ENCODE results near the gene CD9. TPM values are rescaled to one million over a fixed set of nuclear protein-coding genes. Genes with fewer than 3 reads are reported as not detected.
A peak's percentile ranks its signal among the peaks of the same experiment; 100 is the strongest.
"Not testable (repeated sequence)": the region's sequence is repeated elsewhere in the genome, so short reads cannot be mapped to it uniquely, and the experiment has no call there.

CD9 gene
- total RNA-seq, 5 donors from 2014 or later (not counting 1 experiment from before 2014, with no cell fraction given) = 2.6 to 5.7 (median 3.3) TPM

DNA sequence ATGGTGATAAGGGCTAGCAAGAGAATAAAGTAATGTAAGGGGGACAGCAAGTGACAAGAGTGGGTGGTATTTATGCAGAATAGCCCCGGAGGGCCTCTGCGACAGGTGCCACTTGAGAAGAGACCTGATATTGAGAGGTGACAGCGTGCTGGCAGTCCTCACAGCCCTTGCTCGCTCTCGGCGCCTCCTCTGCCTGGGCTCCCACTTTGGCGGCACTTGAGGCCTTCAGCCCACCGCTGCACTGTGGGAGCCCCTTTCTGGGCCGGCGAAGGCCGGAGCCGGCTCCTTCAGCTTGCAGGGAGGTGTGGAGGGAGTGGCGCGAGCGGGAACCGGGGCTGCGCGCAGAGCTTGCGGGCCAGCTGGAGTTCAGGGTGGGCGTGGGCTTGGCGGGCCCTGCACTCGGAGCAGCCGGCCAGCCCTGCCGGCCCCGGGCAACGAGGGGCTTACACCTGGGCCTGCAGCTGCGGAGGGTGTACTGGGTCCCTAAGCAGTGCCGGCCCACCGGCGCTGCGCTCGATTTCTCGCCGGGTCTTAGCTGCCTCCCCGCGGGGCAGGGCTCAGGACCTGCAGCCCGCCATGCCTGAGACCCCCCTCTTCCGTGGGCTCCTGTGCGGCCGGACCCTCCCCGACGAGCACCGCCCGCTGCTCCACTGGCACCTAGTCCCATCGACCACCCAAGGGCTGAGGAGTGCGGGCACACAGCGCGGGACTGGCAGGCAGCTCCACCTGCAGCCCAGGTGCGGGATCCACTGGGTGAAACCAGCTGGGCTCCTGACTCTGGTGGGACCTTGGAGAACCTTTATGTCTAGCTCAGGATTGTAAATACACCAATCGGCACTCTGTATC lies 40.8 kb upstream of the CD9 start:
- H3K9me3 ChIP-seq; H3K4me1 ChIP-seq (ENCODE audit: control insufficient read depth in 1 of 2, extremely low read depth in 1 of 2, insufficient read depth in 2 of 2, low read length in 2 of 2); ATAC-seq (replicated peaks in 1 of 4); H3K4me3 Mint-ChIP-seq; H3K27me3 ChIP-seq (replicated peaks in 1 of 2; ENCODE audit: control insufficient read depth in 2 of 2, extremely low read depth in 1 of 2, insufficient read depth in 2 of 2, low read length in 1 of 2); H3K9me3 Mint-ChIP-seq; H3K4me1 Mint-ChIP-seq; H3K27ac ChIP-seq (ENCODE audit: low read length); H3K36me3 Mint-ChIP-seq; CTCF ChIA-PET; H3K36me3 ChIP-seq (ENCODE audit: control insufficient read depth in 2 of 2, extremely low read depth in 1 of 2, insufficient read depth in 1 of 2, low read length in 1 of 2); DNase-seq; H3K4me3 ChIP-seq (ENCODE audit: control insufficient read depth in 1 of 2, extremely low read depth in 1 of 2, low read length in 1 of 2); H3K27me3 Mint-ChIP-seq; H3K27ac Mint-ChIP-seq: not testable (repeated sequence)
- POLR2A ChIA-PET = interaction anchor here in 1 of 2 donors (0.7 kb wide), 1 partner anchor 10 kb away, joined by 10 read pairs; no protein-coding TSS in a partner anchor
- WGBS (ENCODE audit: insufficient coverage) = 95% methylated on average over 50 of the region's 50 CpGs

GRCh38 chr12:6160049-6160649 lies 40.1 kb upstream of the CD9 start:
- H3K36me3 Mint-ChIP-seq; H3K4me3 ChIP-seq (ENCODE audit: control insufficient read depth in 1 of 2, extremely low read depth in 1 of 2, low read length in 1 of 2); H3K36me3 ChIP-seq (ENCODE audit: control insufficient read depth in 2 of 2, extremely low read depth in 1 of 2, insufficient read depth in 1 of 2, low read length in 1 of 2); ATAC-seq (replicated peaks in 1 of 4); H3K9me3 ChIP-seq; POLR2A ChIA-PET; H3K27me3 Mint-ChIP-seq; H3K4me3 Mint-ChIP-seq; H3K27me3 ChIP-seq (replicated peaks in 1 of 2; ENCODE audit: control insufficient read depth in 2 of 2, extremely low read depth in 1 of 2, insufficient read depth in 2 of 2, low read length in 1 of 2); H3K4me1 ChIP-seq (ENCODE audit: control insufficient read depth in 1 of 2, extremely low read depth in 1 of 2, insufficient read depth in 2 of 2, low read length in 2 of 2); H3K9me3 Mint-ChIP-seq; DNase-seq; H3K4me1 Mint-ChIP-seq; H3K27ac ChIP-seq (ENCODE audit: low read length): not testable (repeated sequence)
- CTCF ChIA-PET = interaction anchor here in 1 of 2 donors (1.0 kb wide), 1 partner anchor 19 kb away, joined by 3 read pairs; no protein-coding TSS in a partner anchor
- peak overlapping the region in 1 of 2 donors; percentile 39 for H3K27ac Mint-ChIP-seq
- whole genome bisulfite sequencing (ENCODE audit: insufficient coverage) = 60% methylated on average over 12 of the region's 19 CpGs

GRCh38 chr12:6161124-6161882 lies 38.9 kb upstream of the CD9 start:
- Mint-ChIP-seq H3K27me3 (peaks cover 0 to 4% of the 10 kb centered on the region in 2 donors), H3K9me3 (no peaks in the 10 kb centered on the region), H3K27ac (no peak overlapping the region), H3K4me3 (no peak overlapping the region), H3K36me3 (no peaks in the 10 kb centered on the region), H3K4me1 (peaks cover 5 to 10% (median 6%) of the 10 kb centered on the region in 3 donors)
- ChIA-PET POLR2A (no interaction called here), CTCF (interaction anchor here (0.6 to 1.0 kb wide), 2 partner anchors 20 to 166 kb away, joined by 3 read pairs; no protein-coding TSS in a partner anchor)
- Histone ChIP-seq H3K9me3 (no peaks in the 10 kb centered on the region), H3K27ac (ENCODE audit: low read length) (no peak overlapping the region), H3K27me3 (replicated peaks in 1 of 2; ENCODE audit: control insufficient read depth in 2 of 2, extremely low read depth in 1 of 2, insufficient read depth in 2 of 2, low read length in 1 of 2) (peaks cover 0 to 3% of the 10 kb centered on the region in 2 experiments), H3K4me1 (ENCODE audit: control insufficient read depth in 1 of 2, extremely low read depth in 1 of 2, insufficient read depth in 2 of 2, low read length in 2 of 2) (no peaks in the 10 kb centered on the region), H3K4me3 (ENCODE audit: control insufficient read depth in 1 of 2, extremely low read depth in 1 of 2, low read length in 1 of 2) (no peak overlapping the region), H3K36me3 (ENCODE audit: control insufficient read depth in 2 of 2, extremely low read depth in 1 of 2, insufficient read depth in 1 of 2, low read length in 1 of 2) (no peaks in the 10 kb centered on the region)
- ATAC-seq (replicated peaks in 1 of 4) = no peak
- no peak for DNase-seq
- WGBS (ENCODE audit: insufficient coverage) = 79% methylated on average over 3 of the region's 16 CpGs

DNA sequence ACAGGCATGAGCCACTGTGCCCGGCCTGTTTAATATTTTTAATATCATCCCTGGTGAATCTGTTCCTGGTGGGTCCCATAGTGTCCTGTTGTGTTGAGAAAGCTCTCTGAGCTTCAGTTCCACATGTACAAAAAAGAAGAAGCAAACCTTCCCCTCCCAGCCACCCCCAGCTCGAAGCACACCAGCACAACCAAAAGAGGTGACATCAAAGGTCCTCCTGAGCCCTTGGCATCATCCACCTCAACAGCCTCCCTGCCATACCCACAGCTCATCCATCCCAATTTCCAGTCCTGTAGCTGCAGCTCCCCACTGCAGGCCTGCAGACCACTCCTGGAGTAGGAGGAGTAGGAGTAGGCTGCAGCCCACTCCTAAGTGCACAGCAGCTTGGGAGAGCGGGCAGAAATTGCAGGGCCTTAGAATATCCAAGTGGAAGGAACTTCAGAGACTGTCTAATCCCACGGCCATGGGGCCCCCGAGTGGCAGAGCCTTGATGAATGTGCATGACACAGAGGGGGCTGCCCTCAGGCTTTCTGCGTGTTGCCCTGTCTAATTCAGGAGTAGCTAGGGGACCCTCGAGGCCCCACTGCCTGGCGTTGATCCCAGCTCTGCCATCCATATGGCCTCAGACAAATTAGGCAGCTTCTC lies 36.7 kb upstream of the CD9 start:
- Histone ChIP-seq H3K4me3 (ENCODE audit: control insufficient read depth in 1 of 2, extremely low read depth in 1 of 2, low read length in 1 of 2) (no peak overlapping the region), H3K4me1 (ENCODE audit: control insufficient read depth in 1 of 2, extremely low read depth in 1 of 2, insufficient read depth in 2 of 2, low read length in 2 of 2) (peaks cover 1 to 20% of the 10 kb centered on the region in 2 experiments), H3K9me3 (no peaks in the 10 kb centered on the region), H3K27me3 (replicated peaks in 1 of 2; ENCODE audit: control insufficient read depth in 2 of 2, extremely low read depth in 1 of 2, insufficient read depth in 2 of 2, low read length in 1 of 2) (peaks cover 0 to 7% of the 10 kb centered on the region in 2 experiments), H3K36me3 (ENCODE audit: control insufficient read depth in 2 of 2, extremely low read depth in 1 of 2, insufficient read depth in 1 of 2, low read length in 1 of 2) (no peaks in the 10 kb centered on the region), H3K27ac (ENCODE audit: low read length) (no peak overlapping the region)
- ChIA-PET CTCF (interaction anchor here in 1 of 2 donors (0.6 kb wide), 1 partner anchor 102 kb away, joined by 3 read pairs; no protein-coding TSS in a partner anchor), POLR2A (no interaction called here)
- Mint-ChIP-seq H3K36me3 (no peaks in the 10 kb centered on the region), H3K4me3 (no peak overlapping the region), H3K4me1 (peaks cover 20 to 29% (median 24%) of the 10 kb centered on the region in 3 donors), H3K27ac (no peak overlapping the region), H3K9me3 (no peaks in the 10 kb centered on the region), H3K27me3 (peaks cover 0 to 5% of the 10 kb centered on the region in 2 donors)
- ATAC-seq (replicated peaks in 1 of 4) (no peak), DNase-seq (no peak)
- WGBS (ENCODE audit: insufficient coverage) = 81% methylated on average over 2 of the region's 8 CpGs

DNA sequence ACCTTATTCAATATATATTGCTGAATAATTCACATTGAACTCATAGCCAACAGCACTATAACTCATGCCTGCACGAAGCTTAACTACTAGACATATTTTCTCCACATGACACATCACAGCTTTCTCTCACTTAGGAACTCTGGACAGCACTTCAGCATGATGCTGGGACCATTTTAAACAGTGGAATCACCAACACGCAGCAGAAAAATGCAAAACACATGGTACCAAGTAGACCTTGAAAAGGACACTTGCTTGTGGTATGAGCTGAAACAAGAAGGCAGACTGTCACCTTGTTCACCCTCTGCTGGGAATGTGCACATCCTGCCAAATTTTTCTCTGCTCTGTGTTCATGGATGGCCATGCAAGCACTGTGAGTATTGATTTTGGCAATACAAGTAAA lies 34.8 kb upstream of the CD9 start:
- Mint-ChIP-seq H3K27me3 (peaks cover 0 to 4% of the 10 kb centered on the region in 2 donors), H3K27ac (no peak overlapping the region), H3K36me3 (no peaks in the 10 kb centered on the region), H3K4me1 (peaks cover 29 to 37% (median 30%) of the 10 kb centered on the region in 3 donors), H3K4me3 (no peak overlapping the region), H3K9me3 (no peaks in the 10 kb centered on the region)
- DNase-seq (no peak), ATAC-seq (replicated peaks in 1 of 4) (no peak)
- H3K27me3 ChIP-seq (replicated peaks in 1 of 2; ENCODE audit: control insufficient read depth in 2 of 2, extremely low read depth in 1 of 2, insufficient read depth in 2 of 2, low read length in 1 of 2) = peaks cover 0 to 8% of the 10 kb centered on the region in 2 experiments
- H3K27ac ChIP-seq (ENCODE audit: low read length) = no peak overlapping the region
- H3K36me3 ChIP-seq (ENCODE audit: control insufficient read depth in 2 of 2, extremely low read depth in 1 of 2, insufficient read depth in 1 of 2, low read length in 1 of 2) = no peaks in the 10 kb centered on the region
- no peak overlapping the region for H3K4me3 ChIP-seq (ENCODE audit: control insufficient read depth in 1 of 2, extremely low read depth in 1 of 2, low read length in 1 of 2)
- peaks cover 7 to 28% of the 10 kb centered on the region in 2 experiments for H3K4me1 ChIP-seq (ENCODE audit: control insufficient read depth in 1 of 2, extremely low read depth in 1 of 2, insufficient read depth in 2 of 2, low read length in 2 of 2)
- H3K9me3 ChIP-seq = no peaks in the 10 kb centered on the region
- ChIA-PET CTCF (no interaction called here), POLR2A (interaction anchor here in 1 of 2 donors (0.8 kb wide), 1 partner anchor 15 kb away, joined by 3 read pairs; no protein-coding TSS in a partner anchor)
- 68% methylated on average over 2 of the region's 2 CpGs for WGBS (ENCODE audit: insufficient coverage)

DNA sequence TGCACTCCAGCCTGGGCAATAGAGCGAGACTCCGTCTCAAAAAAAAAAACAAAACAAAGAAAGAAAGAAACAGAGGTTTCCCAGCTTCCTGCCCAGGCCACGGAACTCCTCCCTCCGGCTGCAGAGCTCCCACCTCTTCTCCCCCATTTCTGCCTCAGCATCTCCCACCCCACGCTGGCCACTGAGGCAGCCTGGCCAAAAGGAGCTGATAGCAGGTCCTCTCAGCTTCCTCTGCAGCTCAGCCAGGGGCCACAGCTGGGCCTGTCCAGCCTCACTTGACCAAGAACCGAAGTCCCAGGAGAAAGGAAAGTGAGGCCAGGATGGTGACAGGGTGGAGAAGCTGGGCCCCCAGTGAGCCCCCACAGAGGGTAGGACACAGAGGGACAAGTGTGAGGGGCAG lies 33.4 kb upstream of the CD9 start:
- ChIA-PET CTCF (no interaction called here), POLR2A (interaction anchor here in 1 of 2 donors (0.7 kb wide), 1 partner anchor 116 kb away, joined by 3 read pairs; no protein-coding TSS in a partner anchor)
- Mint-ChIP-seq H3K4me3 (no peak overlapping the region), H3K4me1 (peaks cover 29 to 37% (median 30%) of the 10 kb centered on the region in 3 donors), H3K9me3 (no peaks in the 10 kb centered on the region), H3K27me3 (peaks cover 0 to 5% of the 10 kb centered on the region in 2 donors), H3K36me3 (no peaks in the 10 kb centered on the region), H3K27ac (no peak overlapping the region)
- no peak overlapping the region for H3K4me3 ChIP-seq (ENCODE audit: control insufficient read depth in 1 of 2, extremely low read depth in 1 of 2, low read length in 1 of 2)
- H3K9me3 ChIP-seq = no peaks in the 10 kb centered on the region
- peak overlapping the region; percentile 18 for H3K27ac ChIP-seq (ENCODE audit: low read length)
- ATAC-seq (replicated peaks in 1 of 4) = no peak
- 73% methylated on average over 5 of the region's 6 CpGs for WGBS (ENCODE audit: insufficient coverage)
- no peaks in the 10 kb centered on the region for H3K36me3 ChIP-seq (ENCODE audit: control insufficient read depth in 2 of 2, extremely low read depth in 1 of 2, insufficient read depth in 1 of 2, low read length in 1 of 2)
- peaks cover 7 to 28% of the 10 kb centered on the region in 2 experiments for H3K4me1 ChIP-seq (ENCODE audit: control insufficient read depth in 1 of 2, extremely low read depth in 1 of 2, insufficient read depth in 2 of 2, low read length in 2 of 2)
- peaks cover 0 to 13% of the 10 kb centered on the region in 2 experiments for H3K27me3 ChIP-seq (replicated peaks in 1 of 2; ENCODE audit: control insufficient read depth in 2 of 2, extremely low read depth in 1 of 2, insufficient read depth in 2 of 2, low read length in 1 of 2)
- DNase-seq = no peak

All from T-cell (primary cell).